H1 (cell line): ENCODE data around the gene MRPL45. TPM values are rescaled to one million over a fixed set of nuclear protein-coding genes. Genes with fewer than 3 reads are reported as not detected.

Experiments used
- CTCF ChIA-PET: fragments of 300-600 bp; sonication (Branson Sonifier 250); formaldehyde crosslinking; loops from one replicate; lab custom pipeline; 2021; ENCODE audit not compliant: partially characterized antibody; lab: Charles Lee
- POLR2A ChIA-PET: fragments of 300-600 bp; sonication (Branson Sonifier 250); formaldehyde crosslinking; loops from one replicate; lab custom pipeline; 2021; ENCODE audit warnings: inconsistent platforms; ENCODE audit not compliant: partially characterized antibody; lab: Charles Lee
- DNase-seq, 2 experiments: peaks; one replicate each; pipeline versions ENCODE4 v3.0.0 to v3.0.0-alpha.2; 2010 to 2022; ENCODE audit warnings: low spot score in 2 of 2, low read depth in 1 of 2, mixed read lengths in 1 of 2
- FAIRE-seq: peaks from 2 replicates; lab custom pipeline; 2011; peaks lifted over from hg19 to GRCh38; lab: Jason Lieb, UNC
- H2AFZ ChIP-seq: 2 replicates; pipeline ENCODE4 v1.8.1; 2012; ENCODE audit warnings: low read length, inconsistent platforms
- H2AK5ac ChIP-seq: 2 replicates; pipeline ENCODE4 v1.6.1; 2013; ENCODE audit warnings: low read depth, low read length
- H2BK120ac ChIP-seq: replicated peaks from 2 replicates; pipeline ENCODE3; 2013; ENCODE audit warnings: low read depth, low read length, inconsistent platforms
- H2BK12ac ChIP-seq: 2 replicates; pipeline ENCODE4 v1.6.1; 2013; ENCODE audit warnings: low read depth, low read length
- H2BK15ac ChIP-seq: 2 replicates; pipeline ENCODE4 v1.6.1; 2013; ENCODE audit warnings: low read length
- H2BK20ac ChIP-seq: 2 replicates; pipeline ENCODE4 v1.6.1; 2013; ENCODE audit warnings: low read length
- H2BK5ac ChIP-seq: 2 replicates; pipeline ENCODE4 v1.6.1; 2013; ENCODE audit warnings: low read depth, low read length
- H3K14ac ChIP-seq: 2 replicates; pipeline ENCODE4 v1.6.1; 2013; ENCODE audit warnings: inconsistent platforms; ENCODE audit not compliant: insufficient read length
- H3K18ac ChIP-seq: 2 replicates; pipeline ENCODE4 v1.6.1; 2013; ENCODE audit warnings: low read length; ENCODE audit errors: extremely low read depth
- H3K23ac ChIP-seq: 2 replicates; pipeline ENCODE4 v1.6.1; 2013; ENCODE audit warnings: inconsistent platforms; ENCODE audit not compliant: insufficient read length
- H3K23me2 ChIP-seq: 2 replicates; pipeline ENCODE4 v1.6.1; 2013; ENCODE audit warnings: low read depth, low read length
- H3K27ac ChIP-seq: 2 replicates; pipeline ENCODE4 v1.6.1; 2011; ENCODE audit warnings: low read depth, low read length, inconsistent platforms
- H3K27me3 ChIP-seq, 4 experiments: replicated peaks in 1 of 4; 1 replicate in 1 of 4; 2 replicates in 3 of 4; pipeline versions ENCODE4 v1.6.1 to v1.8.1; 2011 to 2013; ENCODE audit warnings: low read length in 3 of 4, mild to moderate bottlenecking in 3 of 4, inconsistent platforms in 2 of 4, mixed read lengths in 2 of 4, moderate library complexity in 1 of 4; ENCODE audit not compliant: control insufficient read depth in 3 of 4, insufficient read depth in 3 of 4; ENCODE audit errors: extremely low read depth in 1 of 4
- H3K36me3 ChIP-seq, 4 experiments: 2 replicates each; pipeline versions ENCODE4 v1.6.1 to v1.8.1; 2011 to 2013; ENCODE audit warnings: mild to moderate bottlenecking in 4 of 4, low read length in 3 of 4, moderate library complexity in 2 of 4, control low read depth in 1 of 4, inconsistent platforms in 1 of 4; ENCODE audit not compliant: insufficient read depth in 4 of 4, control insufficient read depth in 2 of 4
- H3K4ac ChIP-seq: replicated peaks from 2 replicates; pipeline ENCODE3; 2013; ENCODE audit warnings: low read length, low read depth, mixed read lengths, inconsistent platforms; ENCODE audit not compliant: insufficient read length
- H3K4me1 ChIP-seq, 4 experiments: replicated peaks in 1 of 4; 1 replicate in 1 of 4; 2 replicates in 3 of 4; pipeline versions ENCODE4 v1.6.1 to v1.8.1; 2011 to 2013; ENCODE audit warnings: low read length in 3 of 4, inconsistent platforms in 2 of 4, mixed read lengths in 1 of 4; ENCODE audit not compliant: insufficient read depth in 4 of 4, control insufficient read depth in 3 of 4
- H3K4me2 ChIP-seq, 2 experiments: 2 replicates each; pipeline versions ENCODE4 v1.6.1 to v1.8.1; 2011 to 2013; ENCODE audit warnings: low read depth in 2 of 2, low read length in 2 of 2, control low read depth in 1 of 2, inconsistent platforms in 1 of 2, mild to moderate bottlenecking in 1 of 2; ENCODE audit not compliant: insufficient read depth in 1 of 2
- H3K4me3 ChIP-seq, 4 experiments: fragments of 200-600, 300-600 bp in 1 of 4; sonication (generic), shearing (Covaris generic), sonication (Bioruptor Twin) in 1 of 4; 2 replicates each; pipeline versions ENCODE4 v1.5.1 to v1.8.1; 2011 to 2016; ENCODE audit warnings: low read length in 4 of 4, low read depth in 3 of 4, control low read depth in 2 of 4, inconsistent platforms in 2 of 4, mild to moderate bottlenecking in 2 of 4, mixed read lengths in 1 of 4, moderate library complexity in 1 of 4; ENCODE audit not compliant: insufficient read depth in 2 of 4; ENCODE audit errors: extremely low read depth in 1 of 4
- H3K56ac ChIP-seq: replicated peaks from 2 replicates; pipeline ENCODE3; 2013; ENCODE audit warnings: low read depth, mild to moderate bottlenecking, mixed read lengths, low read length, inconsistent platforms; ENCODE audit not compliant: insufficient read length
- H3K79me1 ChIP-seq: 2 replicates; pipeline ENCODE4 v1.6.1; 2013; ENCODE audit warnings: low read depth, low read length, control low read depth
- H3K79me2 ChIP-seq, 2 experiments: 2 replicates each; pipeline versions ENCODE4 v1.6.1 to v1.8.1; 2012 to 2013; ENCODE audit warnings: low read length in 2 of 2, mild to moderate bottlenecking in 2 of 2, inconsistent platforms in 1 of 2; ENCODE audit not compliant: insufficient read depth in 2 of 2, control insufficient read depth in 1 of 2
- H3K9ac ChIP-seq, 4 experiments: replicated peaks in 1 of 4; 1 replicate in 1 of 4; 2 replicates in 3 of 4; pipeline versions ENCODE4 v1.6.1 to v1.8.1; 2011 to 2013; ENCODE audit warnings: low read depth in 3 of 4, low read length in 3 of 4, control low read depth in 2 of 4, mild to moderate bottlenecking in 2 of 4, moderate library complexity in 2 of 4, inconsistent platforms in 1 of 4; ENCODE audit errors: extremely low read depth in 1 of 4
- H3K9me3 ChIP-seq, 2 experiments: 2 replicates each; pipeline versions ENCODE4 v1.6.1 to v1.8.1; 2012 to 2013; ENCODE audit warnings: mild to moderate bottlenecking in 2 of 2, moderate library complexity in 2 of 2, control low read depth in 1 of 2, inconsistent platforms in 1 of 2, low read depth in 1 of 2, low read length in 1 of 2, mixed read lengths in 1 of 2; ENCODE audit not compliant: insufficient read depth in 2 of 2
- H4K20me1 ChIP-seq, 2 experiments: replicated peaks in 1 of 2; 2 replicates each; pipeline versions ENCODE3 to v1.8.1; 2011 to 2013; ENCODE audit warnings: inconsistent platforms in 2 of 2, low read length in 2 of 2, mild to moderate bottlenecking in 1 of 2; ENCODE audit not compliant: insufficient read depth in 2 of 2, control insufficient read depth in 1 of 2
- H4K5ac ChIP-seq: 2 replicates; pipeline ENCODE4 v1.6.1; 2013; ENCODE audit warnings: low read length, low read depth, mixed read lengths, inconsistent platforms; ENCODE audit not compliant: insufficient read length
- H4K8ac ChIP-seq: 2 replicates; pipeline ENCODE4 v1.8.0; 2013; ENCODE audit warnings: mild to moderate bottlenecking, moderate library complexity, low read length, inconsistent platforms; ENCODE audit not compliant: insufficient read depth; ENCODE audit errors: extremely low read depth
- H4K91ac ChIP-seq: replicated peaks from 2 replicates; pipeline ENCODE3; 2013; ENCODE audit warnings: low read length, mixed read lengths, inconsistent platforms; ENCODE audit not compliant: insufficient read length
- ATF3 ChIP-seq: IDR thresholded peaks from 2 replicates; pipeline ENCODE4 v1.6.1; 2011; ENCODE audit warnings: low read depth, mild to moderate bottlenecking, low read length; ENCODE audit not compliant: insufficient read depth
- BACH1 ChIP-seq: IDR thresholded peaks from 2 replicates; pipeline ENCODE4 v1.6.1; 2012; ENCODE audit warnings: low read length, improper control_type of control experiment
- CBX5 ChIP-seq: fragments of 300-800, 300-1000 bp; sonication (generic); IDR thresholded peaks from 2 replicates; pipeline ENCODE4 v1.7.1; 2016; ENCODE audit warnings: antibody characterized with exemption, low read length, low read depth
- CHD1 ChIP-seq: IDR thresholded peaks from 2 replicates; pipeline ENCODE4 v1.6.1; 2012; ENCODE audit warnings: low read depth, low read length, improper control_type of control experiment
- CREB1 ChIP-seq: IDR thresholded peaks from 2 replicates; pipeline ENCODE4 v1.6.1; 2012; ENCODE audit warnings: inconsistent platforms
- POU5F1 ChIP-seq: IDR thresholded peaks from 2 replicates; pipeline ENCODE4 v1.6.1; 2011; ENCODE audit warnings: low read depth, mild to moderate bottlenecking, low read length, moderate library complexity
- SIX5 ChIP-seq: IDR thresholded peaks from 2 replicates; pipeline ENCODE4 v1.6.1; 2011; ENCODE audit warnings: mild to moderate bottlenecking, low read depth, low read length
- SP4 ChIP-seq: IDR thresholded peaks from 2 replicates; pipeline ENCODE4 v1.6.1; 2012; ENCODE audit warnings: low read length, inconsistent platforms
- SUZ12 ChIP-seq: fragments of 200-600 bp; sonication (generic); IDR thresholded peaks from 2 replicates; pipeline ENCODE4 v1.6.1; 2012; ENCODE audit warnings: mild to moderate bottlenecking, inconsistent platforms, low read length, moderate library complexity, mixed read lengths
- TAF1 ChIP-seq: IDR thresholded peaks from 2 replicates; pipeline ENCODE4 v1.6.1; 2011; ENCODE audit warnings: mild to moderate bottlenecking, low read depth, low read length
- WGBS, 2 experiments: shearing (Covaris generic) in 1 of 2; methylation state at CpG; one replicate each; pipeline versions ENCODE4 v1.1.6 to v1.1.7; 2013 to 2015; ENCODE audit warnings: low lambda C conversion rate in 2 of 2, mixed read lengths in 2 of 2, inconsistent platforms in 1 of 2, low coverage in 1 of 2, missing lambda C conversion rate in 1 of 2; ENCODE audit not compliant: insufficient replicate concordance in 2 of 2, insufficient coverage in 1 of 2, insufficient read length in 1 of 2; ENCODE audit errors: extremely low coverage in 1 of 2, missing lambda C conversion rate in 1 of 2; 5-methylcytosine and 5-hydroxymethylcytosine counted together
- polyA plus RNA-seq, 7 experiments: library from polyadenylated mRNA; depleted of rRNA in 3 of 7; stranded (reverse) in 5 of 7; unstranded in 2 of 7; fragments of >200 nt in 5 of 7; fragments of 200-250 nt in 2 of 7; gene quantifications; 1 replicate in 5 of 7; 2 replicates in 1 of 7; 4 replicates in 1 of 7; pipeline versions ENCODE4 v1.2.1 to v1.2.3, GENCODE V29; 2011 to 2013; ENCODE audit warnings: missing spikeins in 2 of 7, mixed read lengths in 2 of 7
- total RNA-seq: library from RNA; stranded (reverse); fragmentation: NEBNext Ultra II Directional; extraction: Animal tissue kit (Norgen Biotek cat#: 25700); gene quantifications from 2 replicates; pipeline ENCODE4 v1.2.1, GENCODE V29; 2021

The MRPL45 gene
- total and polyA plus RNA-seq, 2 of the 8 experiments (the other 6 are each of a cell fraction or from before 2014, with no cell fraction given) = 65.6 to 71.7 TPM

- H3K4me3 ChIP-seq = no peak overlapping the region
- no peak overlapping the region for H4K8ac ChIP-seq
- H2BK120ac ChIP-seq = no peak overlapping the region
- no peak overlapping the region for H2AK5ac ChIP-seq
- no peak overlapping the region for H3K4ac ChIP-seq
- H3K79me1 ChIP-seq = no peaks in the 10 kb centered on the region; the same call in 1 of the 2 replicates
- H3K27me3 ChIP-seq = no peaks in the 10 kb centered on the region
- H2BK20ac ChIP-seq = no peak overlapping the region
- H3K36me3 ChIP-seq = peaks cover 6 to 31% (median 11%) of the 10 kb centered on the region in 4 experiments; a peak in 7 of 8 replicates
- no peak overlapping the region for H3K56ac ChIP-seq
- H3K9ac ChIP-seq = no peak overlapping the region
- no peak overlapping the region for H2AFZ ChIP-seq
- no peaks in the 10 kb centered on the region for H3K9me3 ChIP-seq
- H4K20me1 ChIP-seq = no peaks in the 10 kb centered on the region
- H3K23ac ChIP-seq = no peak overlapping the region
- no peak overlapping the region for H4K91ac ChIP-seq
- no peak for FAIRE-seq
- H2BK12ac ChIP-seq = no peak overlapping the region
- H3K4me1 ChIP-seq = peaks cover 0 to 4% (median 0%) of the 10 kb centered on the region in 4 experiments; a peak in 2 of 7 replicates
- WGBS, 2 experiments = 95% methylated on average over 8 of the region's 8 CpGs; no CpG with 5 or more reads in 1 of the 2 experiments
- H3K18ac ChIP-seq = no peak overlapping the region
- no peak overlapping the region for H3K14ac ChIP-seq
- CTCF ChIA-PET = interaction anchor here (0.8 to 8.0 kb wide), 8 partner anchors 8 to 55 kb away, joined by 3 to 75 read pairs (median 22); no protein-coding TSS in a partner anchor
- no peaks in the 10 kb centered on the region for H3K23me2 ChIP-seq
- H4K5ac ChIP-seq = no peak overlapping the region
- POLR2A ChIA-PET = interaction anchor here (1.6 kb wide), 1 partner anchor 39 kb away, joined by 3 read pairs; no protein-coding TSS in a partner anchor
- no peak overlapping the region for H3K27ac ChIP-seq
- no peak for DNase-seq
- no peak overlapping the region for H2BK15ac ChIP-seq
- H2BK5ac ChIP-seq = no peak overlapping the region
- peaks cover 0 to 16% of the 10 kb centered on the region in 2 experiments; a peak in 2 of 4 replicates for H3K79me2 ChIP-seq
- no peak overlapping the region for H3K4me2 ChIP-seq
- TF ChIP-seq SIX5 = no peak
- no peak for TF ChIP-seq CREB1
- no peak for TF ChIP-seq CHD1
- no peak for TF ChIP-seq POU5F1
- no peak for TF ChIP-seq TAF1
- no peak for TF ChIP-seq SUZ12
- no peak for TF ChIP-seq SP4
- TF ChIP-seq ATF3 = no peak
- no peak for TF ChIP-seq CBX5
- TF ChIP-seq BACH1 = no peak
These were observed 67.8 kb downstream of the MRPL45 start for GRCh38 chr17:38364741-38365140.
